ENCODE results near the gene RHBDL1. TPM values are rescaled to one million over a fixed set of nuclear protein-coding genes. Genes with fewer than 3 reads are reported as not detected.

The RHBDL1 gene
- total RNA-seq, 3 donors from 2014 or later (not counting 1 experiment from before 2014, with no cell fraction given) = 2.9 to 4.2 (median 4.2) TPM

DNA sequence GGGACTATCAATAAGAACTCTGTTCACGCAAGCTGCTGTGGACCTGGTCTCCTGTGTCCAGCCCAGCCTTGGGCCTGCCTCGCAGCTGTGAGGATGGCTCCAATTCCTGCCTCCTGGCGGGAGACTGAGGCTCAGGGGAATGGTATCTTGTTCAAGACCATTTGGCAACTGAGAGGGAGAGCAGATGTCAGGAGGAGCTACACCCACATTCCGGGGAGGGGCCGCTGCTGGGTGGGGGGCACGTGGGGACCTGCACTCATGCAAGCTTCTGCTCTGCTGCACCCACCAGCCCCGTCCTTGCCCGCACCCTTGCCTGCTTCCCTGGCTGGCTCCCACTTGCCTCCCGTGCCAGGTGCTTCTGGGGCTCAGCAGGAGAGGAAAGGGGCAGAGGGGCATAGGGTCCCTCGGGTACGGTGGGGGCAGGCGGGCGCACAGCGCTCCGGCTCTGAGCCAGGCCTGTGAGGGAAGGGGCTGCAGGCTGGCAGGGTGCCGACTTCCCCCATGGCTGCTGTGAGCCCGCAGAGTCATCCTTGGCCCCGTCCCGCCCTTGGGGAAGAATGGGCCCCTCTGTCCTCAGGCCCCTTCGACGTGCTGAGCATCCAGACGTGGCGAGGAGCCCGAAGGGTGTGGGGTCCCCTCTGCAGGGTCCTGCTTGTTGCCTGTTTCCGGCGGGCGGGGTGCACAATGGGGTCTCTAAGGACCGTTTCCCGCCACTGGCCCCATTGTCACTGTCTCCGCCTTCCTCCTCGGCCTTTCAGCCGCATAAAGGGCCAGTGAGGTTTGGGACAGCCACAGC, 42.2 kb downstream of the RHBDL1 start:
- H3K27me3 Mint-ChIP-seq (ENCODE audit: low read depth in 2 of 2) = peaks cover 0 to 4% of the 10 kb centered on the region in 2 donors
- H3K4me3 ChIP-seq (ENCODE audit: low read length) = no peak overlapping the region
- H3K27ac Mint-ChIP-seq = no peak overlapping the region
- peaks cover 48% of the 10 kb centered on the region for H3K4me1 ChIP-seq (ENCODE audit: control insufficient read depth, insufficient read depth, low read length)
- DNase-seq (no peak), ATAC-seq (no peak)
- peaks cover 0 to 25% of the 10 kb centered on the region in 2 donors for H3K4me1 Mint-ChIP-seq
- H3K27ac ChIP-seq (ENCODE audit: low read length) = no peak overlapping the region
- H3K36me3 ChIP-seq (ENCODE audit: control insufficient read depth, insufficient read depth, low read length) = no peaks in the 10 kb centered on the region
- TF ChIP-seq CTCF (IDR thresholded peaks at IDR 0.05) = no peak
- no peaks in the 10 kb centered on the region for H3K9me3 ChIP-seq (ENCODE audit: control insufficient read depth, insufficient read depth, low read length)
- WGBS (ENCODE audit: insufficient coverage) = 85% methylated on average over 32 of the region's 32 CpGs
- no peak overlapping the region for H3K4me3 Mint-ChIP-seq
- H3K27me3 ChIP-seq (ENCODE audit: control insufficient read depth, insufficient read depth, low read length) = peaks cover 10% of the 10 kb centered on the region
- intact Hi-C loops (cut with micrococcal nuclease) = loop anchor here (10.0 kb wide), 1 partner anchor 337 kb away; no protein-coding TSS in a partner anchor
- no peaks in the 10 kb centered on the region for H3K9me3 Mint-ChIP-seq
- no peaks in the 10 kb centered on the region for H3K36me3 Mint-ChIP-seq

- no peak for DNase-seq
These were observed 42.9 kb downstream of the RHBDL1 start for GRCh38 chr16:718389-718788.

DNA sequence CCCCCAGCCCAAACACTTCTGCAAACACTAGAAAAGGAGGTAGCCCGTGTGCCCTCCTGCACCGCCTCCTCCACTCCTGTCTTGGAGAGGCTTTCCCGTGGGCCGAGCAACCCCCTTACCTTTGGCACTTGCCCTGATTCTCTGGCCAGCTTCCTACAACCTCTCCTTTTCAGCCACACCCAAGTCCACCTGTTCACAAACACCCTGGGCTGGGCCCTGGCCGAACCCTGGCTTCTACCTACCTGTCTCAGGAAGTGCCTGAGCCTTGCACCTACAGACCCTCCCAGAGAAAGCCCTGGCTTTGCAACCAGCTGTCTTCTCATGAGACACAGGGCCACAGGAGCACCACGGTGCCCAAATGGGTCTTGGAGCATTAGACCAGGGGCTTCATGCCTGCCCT, 43.5 kb downstream of the RHBDL1 start:
- H3K27me3 Mint-ChIP-seq (ENCODE audit: low read depth in 2 of 2) = peaks cover 0 to 4% of the 10 kb centered on the region in 2 donors
- H3K9me3 Mint-ChIP-seq = no peaks in the 10 kb centered on the region
- no peaks in the 10 kb centered on the region for H3K9me3 ChIP-seq (ENCODE audit: control insufficient read depth, insufficient read depth, low read length)
- H3K36me3 ChIP-seq (ENCODE audit: control insufficient read depth, insufficient read depth, low read length) = no peaks in the 10 kb centered on the region
- H3K36me3 Mint-ChIP-seq = no peaks in the 10 kb centered on the region
- peak overlapping the region in 1 of 2 donors; percentile 80 for H3K27ac Mint-ChIP-seq
- H3K4me1 ChIP-seq (ENCODE audit: control insufficient read depth, insufficient read depth, low read length) = peaks cover 51% of the 10 kb centered on the region
- H3K27ac ChIP-seq (ENCODE audit: low read length) = no peak overlapping the region
- no peak overlapping the region for H3K4me3 ChIP-seq (ENCODE audit: low read length)
- peaks cover 0 to 28% of the 10 kb centered on the region in 2 donors for H3K4me1 Mint-ChIP-seq
- peaks cover 10% of the 10 kb centered on the region for H3K27me3 ChIP-seq (ENCODE audit: control insufficient read depth, insufficient read depth, low read length)
- intact Hi-C loops (cut with micrococcal nuclease) = loop anchor here (10.0 kb wide), 1 partner anchor 336 kb away; no protein-coding TSS in a partner anchor
- peak overlapping the region; percentile 59 for H3K4me3 Mint-ChIP-seq
- WGBS (ENCODE audit: insufficient coverage) = 85% methylated on average over 5 of the region's 6 CpGs
- no peak for TF ChIP-seq CTCF (IDR thresholded peaks at IDR 0.05)
- DNase-seq (no peak), ATAC-seq (no peak)

More at GRCh38 chr16:718389-718788, 42.9 kb downstream of the RHBDL1 start:
- peaks cover 10% of the 10 kb centered on the region for H3K27me3 ChIP-seq (ENCODE audit: control insufficient read depth, insufficient read depth, low read length)
- Mint-ChIP-seq H3K36me3 (no peaks in the 10 kb centered on the region), H3K4me3 (no peak overlapping the region), H3K27me3 (ENCODE audit: low read depth in 2 of 2) (peaks cover 0 to 4% of the 10 kb centered on the region in 2 donors), H3K9me3 (no peaks in the 10 kb centered on the region), H3K4me1 (peaks cover 0 to 28% of the 10 kb centered on the region in 2 donors), H3K27ac (no peak overlapping the region)
- TF ChIP-seq CTCF (IDR thresholded peaks at IDR 0.05) = no peak
- WGBS (ENCODE audit: insufficient coverage) = 93% methylated on average over 9 of the region's 9 CpGs
- intact Hi-C loops (cut with micrococcal nuclease) = loop anchor here (10.0 kb wide), 1 partner anchor 336 kb away; no protein-coding TSS in a partner anchor
- no peak overlapping the region for H3K27ac ChIP-seq (ENCODE audit: low read length)
- no peaks in the 10 kb centered on the region for H3K9me3 ChIP-seq (ENCODE audit: control insufficient read depth, insufficient read depth, low read length)
- H3K4me3 ChIP-seq (ENCODE audit: low read length) = no peak overlapping the region
- H3K36me3 ChIP-seq (ENCODE audit: control insufficient read depth, insufficient read depth, low read length) = no peaks in the 10 kb centered on the region
- no peak for ATAC-seq
- H3K4me1 ChIP-seq (ENCODE audit: control insufficient read depth, insufficient read depth, low read length) = peaks cover 51% of the 10 kb centered on the region

All from natural killer cell (primary cell).